ENCODE data around the gene CA5A.
"Not testable (repeated sequence)": the region's sequence is repeated elsewhere in the genome, so short reads cannot be mapped to it uniquely, and the experiment has no call there.

CA5A gene

GRCh38 chr16:87894005-87894404, 42.3 kb downstream of the CA5A start:
- DNase-seq (ENCODE audit: low spot score) = not testable (repeated sequence)

GRCh38 chr16:87891764-87892163, 44.6 kb downstream of the CA5A start:
- DNase-seq (ENCODE audit: low spot score) = no peak

- not testable (repeated sequence) for DNase-seq (ENCODE audit: low spot score)
Measured at GRCh38 chr16:87889762-87890161, 46.6 kb downstream of the CA5A start.

GRCh38 chr16:87888346-87888745, 48.0 kb downstream of the CA5A start:
- DNase-seq (ENCODE audit: low spot score) = not testable (repeated sequence)

GRCh38 chr16:87887931-87888330, 48.4 kb downstream of the CA5A start:
- DNase-seq (ENCODE audit: low spot score) = not testable (repeated sequence)

- not testable (repeated sequence) for DNase-seq (ENCODE audit: low spot score)
Measured at GRCh38 chr16:87885371-87885967, 50.9 kb downstream of the CA5A start.

GRCh38 chr16:87882436-87883019, 53.8 kb downstream of the CA5A start:
- DNase-seq (ENCODE audit: low spot score) = no peak

- DNase-seq (ENCODE audit: low spot score) = no peak
Measured at GRCh38 chr16:87881324-87882200, 54.8 kb downstream of the CA5A start.

GRCh38 chr16:87880117-87880696, 56.1 kb downstream of the CA5A start:
- DNase-seq (ENCODE audit: low spot score) = no peak

GRCh38 chr16:87879411-87880013, 56.8 kb downstream of the CA5A start:
- not testable (repeated sequence) for DNase-seq (ENCODE audit: low spot score)

GRCh38 chr16:87878704-87879103, 57.6 kb downstream of the CA5A start:
- DNase-seq (ENCODE audit: low spot score) = no peak

GRCh38 chr16:87877942-87878507, 58.3 kb downstream of the CA5A start:
- no peak for DNase-seq (ENCODE audit: low spot score)

GRCh38 chr16:87874639-87875427, 61.5 kb downstream of the CA5A start:
- no peak for DNase-seq (ENCODE audit: low spot score)

GRCh38 chr16:87870418-87871291, 65.7 kb downstream of the CA5A start:
- DNase-seq (ENCODE audit: low spot score) = not testable (repeated sequence)

- DNase-seq (ENCODE audit: low spot score) = not testable (repeated sequence)
Measured at GRCh38 chr16:87869879-87870417, 66.4 kb downstream of the CA5A start.

GRCh38 chr16:87869061-87869878, 67.1 kb downstream of the CA5A start, which contains the start of gene SLC7A5:
TSS of gene SLC7A5 (minus strand) at chr16:87869507. CDS start at chr16:87869422, 85 bp downstream.
- DNase-seq (ENCODE audit: low spot score) = peak; percentile 53

GRCh38 chr16:87868254-87869029, 67.9 kb downstream of the CA5A start:
- DNase-seq (ENCODE audit: low spot score) = peak; percentile 50

All from putamen (tissue), 1 donor.